ENCODE results near the gene UBE2M. TPM values are rescaled to one million over a fixed set of nuclear protein-coding genes. Genes with fewer than 3 reads are reported as not detected.

The UBE2M gene
- total RNA-seq, 1 experiment from 2014 or later = 127 TPM

- Histone ChIP-seq H2AFZ (ENCODE audit: low read length) (no peak overlapping the region), H3K4ac (ENCODE audit: low read depth, low read length) (no peak overlapping the region), H3K4me1 (ENCODE audit: insufficient read depth, low read length) (no peaks in the 10 kb centered on the region), H3K79me2 (ENCODE audit: insufficient read depth, low read length) (peaks cover 8% of the 10 kb centered on the region; the same call in 1 of the 2 replicates), H3K27me3 (ENCODE audit: insufficient read depth, low read length) (no peaks in the 10 kb centered on the region), H3K18ac (ENCODE audit: insufficient read length, low read depth, low read length) (no peak overlapping the region), H2BK15ac (ENCODE audit: low read depth, low read length) (no peak overlapping the region), H3K9ac (ENCODE audit: extremely low read depth, insufficient read length, low read length) (no peak overlapping the region), H3K27ac (ENCODE audit: insufficient read length, low read depth, low read length) (no peak overlapping the region), H3K79me1 (ENCODE audit: insufficient read depth, low read depth, low read length, poor library complexity, severe bottlenecking) (no peaks in the 10 kb centered on the region), H3K23me2 (ENCODE audit: insufficient read length, low read depth, low read length, poor library complexity, severe bottlenecking) (peaks cover 4% of the 10 kb centered on the region), H3K56ac (ENCODE audit: insufficient read length, low read depth, low read length) (no peak overlapping the region), H2BK20ac (ENCODE audit: low read depth, low read length, poor library complexity, severe bottlenecking) (no peak overlapping the region), H4K5ac (ENCODE audit: insufficient read length, low read depth, low read length) (no peak overlapping the region), H4K91ac (ENCODE audit: insufficient read length, low read depth, low read length) (no peak overlapping the region), H3K4me2 (ENCODE audit: insufficient read depth, insufficient read length, low read length) (no peak overlapping the region), H2BK120ac (ENCODE audit: low read depth, low read length, poor library complexity, severe bottlenecking) (no peak overlapping the region), H3T11ph (ENCODE audit: low read length) (no peak overlapping the region), H4K8ac (replicated peaks; ENCODE audit: insufficient read length, low read depth, low read length) (no peak overlapping the region), H2AK5ac (ENCODE audit: insufficient read length, low read length) (no peak overlapping the region), H2BK5ac (ENCODE audit: insufficient read length, low read length) (no peak overlapping the region), H4K20me1 (ENCODE audit: control insufficient read depth, insufficient read depth, insufficient read length) (no peaks in the 10 kb centered on the region), H3K23ac (ENCODE audit: insufficient read length, low read depth, low read length) (no peak overlapping the region), H3K9me3 (ENCODE audit: control insufficient read depth, low read depth, low read length) (no peaks in the 10 kb centered on the region), H3K14ac (ENCODE audit: insufficient read depth, low read length) (no peak overlapping the region), H2BK12ac (ENCODE audit: insufficient read length, low read depth, low read length) (no peak overlapping the region)
- H3K4me3 Mint-ChIP-seq = peak overlapping the region; percentile 96; a peak in 3 of 5 replicates
- H3K36me3 Mint-ChIP-seq (ENCODE audit: insufficient read depth in 1 of 3, low read depth in 3 of 3) = peaks cover 15 to 32% (median 25%) of the 10 kb centered on the region in 3 experiments; a peak in 6 of 7 replicates
- no peak for DNase-seq
- H3K27ac Mint-ChIP-seq = no peak overlapping the region
- peaks cover 9 to 28% of the 10 kb centered on the region in 2 experiments for H3K4me1 Mint-ChIP-seq
- TF ChIP-seq, protein P1, sequence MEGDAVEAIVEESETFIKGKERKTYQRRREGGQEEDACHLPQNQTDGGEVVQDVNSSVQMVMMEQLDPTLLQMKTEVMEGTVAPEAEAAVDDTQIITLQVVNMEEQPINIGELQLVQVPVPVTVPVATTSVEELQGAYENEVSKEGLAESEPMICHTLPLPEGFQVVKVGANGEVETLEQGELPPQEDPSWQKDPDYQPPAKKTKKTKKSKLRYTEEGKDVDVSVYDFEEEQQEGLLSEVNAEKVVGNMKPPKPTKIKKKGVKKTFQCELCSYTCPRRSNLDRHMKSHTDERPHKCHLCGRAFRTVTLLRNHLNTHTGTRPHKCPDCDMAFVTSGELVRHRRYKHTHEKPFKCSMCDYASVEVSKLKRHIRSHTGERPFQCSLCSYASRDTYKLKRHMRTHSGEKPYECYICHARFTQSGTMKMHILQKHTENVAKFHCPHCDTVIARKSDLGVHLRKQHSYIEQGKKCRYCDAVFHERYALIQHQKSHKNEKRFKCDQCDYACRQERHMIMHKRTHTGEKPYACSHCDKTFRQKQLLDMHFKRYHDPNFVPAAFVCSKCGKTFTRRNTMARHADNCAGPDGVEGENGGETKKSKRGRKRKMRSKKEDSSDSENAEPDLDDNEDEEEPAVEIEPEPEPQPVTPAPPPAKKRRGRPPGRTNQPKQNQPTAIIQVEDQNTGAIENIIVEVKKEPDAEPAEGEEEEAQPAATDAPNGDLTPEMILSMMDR (conservative IDR thresholded peaks at IDR 0.05) = no peak
- H3K9me3 Mint-ChIP-seq = no peaks in the 10 kb centered on the region; a peak in 1 of 5 replicates
- no peaks in the 10 kb centered on the region; the same call in 1 of the 2 replicates for H3K27me3 Mint-ChIP-seq (ENCODE audit: low read depth)
Measured at GRCh38 chr19:58560921-58561320, 2.5 kb upstream of the UBE2M start.

Data from H9 (cell line).